ENCODE measurements around the gene EIF1AD.

DNA sequence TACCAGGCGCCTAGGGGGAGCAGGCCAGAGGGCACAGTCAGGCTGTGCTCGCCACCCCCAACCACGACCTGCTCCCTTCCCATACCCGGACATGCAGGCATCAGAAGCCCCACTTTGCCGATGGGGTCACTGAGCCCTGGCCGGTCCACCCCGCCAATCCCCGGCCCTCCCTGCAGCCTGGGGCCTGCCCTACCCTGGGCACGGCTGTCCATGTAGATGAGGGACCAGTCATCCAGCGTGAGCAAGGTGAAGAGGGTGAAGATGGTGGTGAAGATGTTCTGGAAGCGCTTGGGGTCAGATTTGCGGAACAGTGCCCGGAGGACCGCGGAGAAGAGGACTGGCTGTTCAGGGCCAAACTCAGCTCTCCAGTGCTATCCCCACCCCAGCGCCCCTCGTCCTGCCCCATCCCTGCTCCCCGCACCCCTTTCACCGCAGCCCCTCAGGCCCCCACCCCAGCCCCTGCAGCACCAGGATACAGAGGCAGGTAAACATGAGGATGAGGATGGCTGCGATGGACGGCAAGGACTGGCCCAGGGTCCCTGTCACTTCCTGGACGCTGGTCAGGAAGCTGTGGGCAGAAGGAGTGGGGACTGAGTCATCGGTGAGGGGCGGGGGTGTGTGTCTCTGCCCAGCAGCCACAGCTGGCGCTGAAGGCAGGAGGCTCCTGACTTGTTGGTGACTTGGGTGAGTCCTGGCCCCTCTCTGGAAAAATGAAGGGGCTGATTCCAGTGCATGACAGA lies 18.8 kb upstream of the EIF1AD start:
- TF ChIP-seq SIN3A (IDR thresholded peaks at IDR 0.05; ENCODE audit: borderline replicate concordance, insufficient read depth, low read length) = no peak
- no peak for TF ChIP-seq POLR2AphosphoS5 (IDR thresholded peaks at IDR 0.05; ENCODE audit: low read depth, low read length)
- TF ChIP-seq, protein P1, sequence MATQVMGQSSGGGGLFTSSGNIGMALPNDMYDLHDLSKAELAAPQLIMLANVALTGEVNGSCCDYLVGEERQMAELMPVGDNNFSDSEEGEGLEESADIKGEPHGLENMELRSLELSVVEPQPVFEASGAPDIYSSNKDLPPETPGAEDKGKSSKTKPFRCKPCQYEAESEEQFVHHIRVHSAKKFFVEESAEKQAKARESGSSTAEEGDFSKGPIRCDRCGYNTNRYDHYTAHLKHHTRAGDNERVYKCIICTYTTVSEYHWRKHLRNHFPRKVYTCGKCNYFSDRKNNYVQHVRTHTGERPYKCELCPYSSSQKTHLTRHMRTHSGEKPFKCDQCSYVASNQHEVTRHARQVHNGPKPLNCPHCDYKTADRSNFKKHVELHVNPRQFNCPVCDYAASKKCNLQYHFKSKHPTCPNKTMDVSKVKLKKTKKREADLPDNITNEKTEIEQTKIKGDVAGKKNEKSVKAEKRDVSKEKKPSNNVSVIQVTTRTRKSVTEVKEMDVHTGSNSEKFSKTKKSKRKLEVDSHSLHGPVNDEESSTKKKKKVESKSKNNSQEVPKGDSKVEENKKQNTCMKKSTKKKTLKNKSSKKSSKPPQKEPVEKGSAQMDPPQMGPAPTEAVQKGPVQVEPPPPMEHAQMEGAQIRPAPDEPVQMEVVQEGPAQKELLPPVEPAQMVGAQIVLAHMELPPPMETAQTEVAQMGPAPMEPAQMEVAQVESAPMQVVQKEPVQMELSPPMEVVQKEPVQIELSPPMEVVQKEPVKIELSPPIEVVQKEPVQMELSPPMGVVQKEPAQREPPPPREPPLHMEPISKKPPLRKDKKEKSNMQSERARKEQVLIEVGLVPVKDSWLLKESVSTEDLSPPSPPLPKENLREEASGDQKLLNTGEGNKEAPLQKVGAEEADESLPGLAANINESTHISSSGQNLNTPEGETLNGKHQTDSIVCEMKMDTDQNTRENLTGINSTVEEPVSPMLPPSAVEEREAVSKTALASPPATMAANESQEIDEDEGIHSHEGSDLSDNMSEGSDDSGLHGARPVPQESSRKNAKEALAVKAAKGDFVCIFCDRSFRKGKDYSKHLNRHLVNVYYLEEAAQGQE (IDR thresholded peaks at IDR 0.05; ENCODE audit: insufficient read depth in 1 of 2, low read depth in 2 of 2, low read length in 2 of 2) = no peak
- no peak for TF ChIP-seq TAF1 (IDR thresholded peaks at IDR 0.05; ENCODE audit: borderline replicate concordance, insufficient read depth, low read length)
- TF ChIP-seq FOXP2 (optimal IDR thresholded peaks at IDR 0.05; ENCODE audit: borderline replicate concordance, extremely low read depth, extremely low read length, insufficient read depth) = peak; percentile 56
